Measurements from ENCODE around the gene ENKUR. TPM values are rescaled to one million over a fixed set of nuclear protein-coding genes. Genes with fewer than 3 reads are reported as not detected.

Gene ENKUR
- total and polyA plus RNA-seq, 10 of the 15 experiments (the other 5 are each of a cell fraction or from before 2014, with no cell fraction given), result 0.01 to 0.19 (median 0.11) TPM; not detected in 6

DNA sequence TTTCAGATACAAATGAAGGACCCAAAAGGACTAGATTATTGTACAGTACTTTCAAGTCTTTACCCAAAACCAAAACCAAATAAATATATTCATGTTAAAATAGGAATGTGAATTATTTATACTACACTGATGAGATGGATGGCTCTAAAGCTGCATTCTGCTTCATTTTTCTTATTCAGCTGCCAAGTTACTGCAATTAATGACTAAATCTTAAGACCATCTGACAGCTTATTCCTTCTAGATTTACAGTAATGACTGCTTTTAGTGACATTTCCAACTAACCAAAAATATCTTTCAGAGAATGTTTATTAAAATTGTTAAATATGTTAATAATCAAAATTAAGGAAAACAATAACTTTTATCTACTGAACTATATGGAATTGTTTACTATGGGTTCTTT, 20.9 kb downstream of the ENKUR start:
- RAD21 ChIA-PET (ENCODE audit: unreplicated experiment), result interaction anchor here (1.0 to 1.3 kb wide), 2 partner anchors 43 to 352 kb away, joined by 3 read pairs; partner anchors contain the start of gene PRTFDC1
- no peaks in the 10 kb centered on the region for H3K4me1 ChIP-seq (ENCODE audit: control insufficient read depth, insufficient read depth, low read length)
- intact Hi-C loops (cut with micrococcal nuclease; ENCODE audit: unreplicated experiment) (no loop called here), in situ Hi-C loops (cut with MboI) (no loop called here)
- no TSS peak for BruUV-seq (replicated peaks)
- H3K79me2 ChIP-seq (ENCODE audit: control insufficient read depth, insufficient read depth, low read length), result no peaks in the 10 kb centered on the region
- no peak for ATAC-seq
- SMC1A ChIA-PET (ENCODE audit: uncharacterized antibody, unreplicated experiment), result interaction anchor here (0.6 to 1.0 kb wide), 3 partner anchors 9 to 378 kb away, joined by 3 read pairs; no protein-coding TSS in a partner anchor
- no peak overlapping the region for H3K9ac ChIP-seq (ENCODE audit: control insufficient read depth, insufficient read depth, low read length)
- H3K9me3 ChIP-seq (replicated peaks; ENCODE audit: control insufficient read depth, insufficient read depth, low read length), result no peaks in the 10 kb centered on the region
- no peaks in the 10 kb centered on the region for H4K20me1 ChIP-seq (ENCODE audit: control insufficient read depth, insufficient read depth)
- H3K4me2 ChIP-seq (ENCODE audit: control insufficient read depth, insufficient read depth), result no peak overlapping the region
- CTCF ChIA-PET, result interaction anchor here (0.9 to 1.9 kb wide), 2 partner anchors 9 to 377 kb away, joined by 4 to 7 read pairs; no protein-coding TSS in a partner anchor
- no peaks in the 10 kb centered on the region for H3K27me3 ChIP-seq (replicated peaks in 1 of 2; ENCODE audit: control insufficient read depth in 2 of 2, insufficient read depth in 2 of 2, low read length in 1 of 2)
- no peak overlapping the region for H3K27ac ChIP-seq (ENCODE audit: control insufficient read depth, insufficient read depth)
- POLR2A ChIA-PET, result no interaction called here
- no peak overlapping the region for H3K4me3 ChIP-seq
- DNase-seq (ENCODE audit: low read depth, low spot score), result no peak
- no peak overlapping the region for H2AFZ ChIP-seq (ENCODE audit: control insufficient read depth, low read depth, low read length)
- no peaks in the 10 kb centered on the region for H3K36me3 ChIP-seq (ENCODE audit: control insufficient read depth in 2 of 2, insufficient read depth in 2 of 2, low read length in 1 of 2)
- FAIRE-seq, result no peak
- TF ChIP-seq RELB (IDR thresholded peaks at IDR 0.05; ENCODE audit: low read depth), result no peak
- TF ChIP-seq CHD4 (IDR thresholded peaks at IDR 0.05), result no peak
- TF ChIP-seq NR2C2 (IDR thresholded peaks at IDR 0.05; ENCODE audit: borderline replicate concordance, control insufficient read depth, insufficient read length, low read depth), result no peak
- TF ChIP-seq, protein P1, sequence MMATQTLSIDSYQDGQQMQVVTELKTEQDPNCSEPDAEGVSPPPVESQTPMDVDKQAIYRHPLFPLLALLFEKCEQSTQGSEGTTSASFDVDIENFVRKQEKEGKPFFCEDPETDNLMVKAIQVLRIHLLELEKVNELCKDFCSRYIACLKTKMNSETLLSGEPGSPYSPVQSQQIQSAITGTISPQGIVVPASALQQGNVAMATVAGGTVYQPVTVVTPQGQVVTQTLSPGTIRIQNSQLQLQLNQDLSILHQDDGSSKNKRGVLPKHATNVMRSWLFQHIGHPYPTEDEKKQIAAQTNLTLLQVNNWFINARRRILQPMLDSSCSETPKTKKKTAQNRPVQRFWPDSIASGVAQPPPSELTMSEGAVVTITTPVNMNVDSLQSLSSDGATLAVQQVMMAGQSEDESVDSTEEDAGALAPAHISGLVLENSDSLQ (IDR thresholded peaks at IDR 0.05), result no peak
- TF ChIP-seq BHLHE40 (IDR thresholded peaks at IDR 0.05; ENCODE audit: borderline replicate concordance in 1 of 2, low read depth in 2 of 2, low read length in 1 of 2), result no peak
- TF ChIP-seq BACH1 (IDR thresholded peaks at IDR 0.05; ENCODE audit: borderline replicate concordance), result no peak
- TF ChIP-seq KAT2A (conservative IDR thresholded peaks at IDR 0.05; ENCODE audit: control insufficient read depth, low read depth, low read length), result no peak
- no peak for TF ChIP-seq KDM1A (IDR thresholded peaks at IDR 0.05; ENCODE audit: borderline replicate concordance)
